Measurements from ENCODE around the gene HES1.
"Not testable (repeated sequence)": the region's sequence is repeated elsewhere in the genome, so short reads cannot be mapped to it uniquely, and the experiment has no call there.

Gene HES1, protein sequence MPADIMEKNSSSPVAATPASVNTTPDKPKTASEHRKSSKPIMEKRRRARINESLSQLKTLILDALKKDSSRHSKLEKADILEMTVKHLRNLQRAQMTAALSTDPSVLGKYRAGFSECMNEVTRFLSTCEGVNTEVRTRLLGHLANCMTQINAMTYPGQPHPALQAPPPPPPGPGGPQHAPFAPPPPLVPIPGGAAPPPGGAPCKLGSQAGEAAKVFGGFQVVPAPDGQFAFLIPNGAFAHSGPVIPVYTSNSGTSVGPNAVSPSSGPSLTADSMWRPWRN

DNA sequence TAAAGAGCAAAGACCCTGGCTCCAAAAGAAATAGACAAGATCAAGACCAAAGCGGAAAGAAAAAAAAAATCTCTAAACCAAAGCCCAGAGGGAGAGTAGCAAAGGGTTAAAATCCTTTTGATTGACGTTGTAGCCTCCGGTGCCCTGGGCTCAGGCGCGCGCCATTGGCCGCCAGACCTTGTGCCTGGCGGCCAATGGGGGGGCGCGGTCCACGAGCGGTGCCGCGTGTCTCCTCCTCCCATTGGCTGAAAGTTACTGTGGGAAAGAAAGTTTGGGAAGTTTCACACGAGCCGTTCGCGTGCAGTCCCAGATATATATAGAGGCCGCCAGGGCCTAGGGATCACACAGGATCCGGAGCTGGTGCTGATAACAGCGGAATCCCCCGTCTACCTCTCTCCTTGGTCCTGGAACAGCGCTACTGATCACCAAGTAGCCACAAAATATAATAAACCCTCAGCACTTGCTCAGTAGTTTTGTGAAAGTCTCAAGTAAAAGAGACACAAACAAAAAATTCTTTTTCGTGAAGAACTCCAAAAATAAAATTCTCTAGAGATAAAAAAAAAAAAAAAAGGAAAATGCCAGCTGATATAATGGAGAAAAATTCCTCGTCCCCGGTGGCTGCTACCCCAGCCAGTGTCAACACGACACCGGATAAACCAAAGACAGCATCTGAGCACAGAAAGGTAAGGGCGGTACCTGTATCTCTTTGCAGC lies at the start of gene HES1:
HES1 (plus strand) TSS at position 343 of the 713 bp plus-strand sequence; CDS start at position 576, 233 bp downstream.
- peak; percentile 88 for DNase-seq

- DNase-seq, result no peak
Observed at GRCh38 chr3:194086388-194087075, 49.4 kb upstream of the HES1 start.

GRCh38 chr3:194087280-194087679 lies 48.7 kb upstream of the HES1 start:
- DNase-seq, result no peak

DNA sequence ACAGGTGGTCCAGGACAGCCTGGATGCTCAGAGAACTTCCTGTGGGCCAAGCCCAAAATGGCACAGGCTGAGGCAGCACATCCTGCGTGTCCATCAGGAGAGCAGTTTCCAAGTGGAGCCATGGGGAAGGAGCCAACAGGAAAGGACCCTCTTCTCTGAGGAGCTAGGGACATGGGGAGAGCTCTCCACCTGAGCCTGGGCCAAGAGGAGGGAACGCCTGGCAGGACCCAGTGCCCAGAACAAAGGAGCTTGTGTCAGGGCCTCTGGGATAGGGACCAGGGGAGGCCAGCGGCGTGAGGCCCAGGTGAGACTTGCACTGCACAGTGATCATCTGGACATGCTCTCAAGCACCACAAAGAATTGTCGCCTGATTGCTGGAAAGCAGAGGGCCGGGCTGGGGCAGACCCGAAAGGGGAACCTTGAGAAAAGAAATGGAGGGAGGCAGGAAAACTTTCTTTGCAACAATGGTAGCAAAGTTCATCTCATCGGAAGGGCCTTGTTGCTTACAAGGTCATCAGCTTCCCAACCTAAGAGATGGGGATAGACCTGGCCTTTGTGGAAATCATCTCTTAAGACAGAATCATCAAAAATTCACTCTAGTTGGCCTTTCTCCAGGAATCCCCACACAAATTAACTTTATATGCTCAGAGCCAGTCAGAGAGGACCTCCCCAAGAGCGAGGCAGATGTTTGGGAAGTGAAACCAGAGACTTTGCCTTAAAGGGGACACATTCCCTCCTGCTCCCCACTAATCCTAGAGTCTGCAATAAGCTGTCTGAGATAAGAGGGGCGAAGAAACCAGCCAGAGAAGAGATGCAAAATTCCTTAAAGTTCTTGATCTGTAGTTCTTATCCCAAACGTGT lies 47.7 kb upstream of the HES1 start:
- DNase-seq, result no peak

DNA sequence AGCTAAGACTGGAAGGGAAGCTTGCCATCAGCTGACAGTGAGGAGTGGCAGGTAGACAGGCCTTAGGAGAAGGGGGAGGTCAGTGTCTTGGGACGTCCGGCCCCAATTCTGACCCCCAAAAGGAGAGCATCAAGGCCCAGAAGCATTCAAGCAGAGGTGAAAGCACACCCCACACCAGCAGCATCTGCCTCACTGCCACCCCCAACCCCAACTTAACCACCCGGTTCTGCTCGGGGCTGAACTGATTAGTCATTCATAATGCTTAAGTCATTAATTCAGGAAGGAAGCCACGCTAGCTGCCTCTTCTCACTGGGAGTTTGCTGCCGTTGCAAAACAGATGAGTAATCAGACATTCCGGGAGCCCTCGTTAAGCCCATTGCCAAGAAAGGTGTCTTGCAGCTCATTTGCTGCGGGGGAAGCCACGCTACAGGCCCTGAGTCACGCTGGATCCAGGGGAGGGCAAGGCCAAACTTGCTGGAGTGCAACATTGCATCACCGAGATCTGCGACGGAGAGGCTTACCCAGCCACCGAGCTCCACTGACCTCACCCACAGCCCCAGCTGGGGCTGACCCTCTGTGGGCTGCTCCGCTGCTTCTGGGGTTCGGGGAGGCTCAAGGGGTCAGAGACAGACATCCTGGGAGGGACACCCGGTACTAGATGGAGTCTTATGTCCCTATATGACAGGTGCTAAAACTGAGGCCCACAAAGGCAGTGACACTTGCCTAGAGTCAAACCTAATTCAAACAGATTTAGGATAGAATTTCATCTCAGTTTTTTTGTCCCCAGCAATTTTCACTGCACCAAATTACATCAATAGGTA lies 46.4 kb upstream of the HES1 start:
- DNase-seq, result peak; percentile 80

GRCh38 chr3:194090178-194090555 lies 45.8 kb upstream of the HES1 start:
- DNase-seq, result not testable (repeated sequence)

- no peak for DNase-seq
Observed at GRCh38 chr3:194090716-194091115, 45.2 kb upstream of the HES1 start.

GRCh38 chr3:194091141-194091540 lies 44.8 kb upstream of the HES1 start:
- DNase-seq, result peak; percentile 48

GRCh38 chr3:194091897-194092296 lies 44.1 kb upstream of the HES1 start:
- DNase-seq, result not testable (repeated sequence)

DNA sequence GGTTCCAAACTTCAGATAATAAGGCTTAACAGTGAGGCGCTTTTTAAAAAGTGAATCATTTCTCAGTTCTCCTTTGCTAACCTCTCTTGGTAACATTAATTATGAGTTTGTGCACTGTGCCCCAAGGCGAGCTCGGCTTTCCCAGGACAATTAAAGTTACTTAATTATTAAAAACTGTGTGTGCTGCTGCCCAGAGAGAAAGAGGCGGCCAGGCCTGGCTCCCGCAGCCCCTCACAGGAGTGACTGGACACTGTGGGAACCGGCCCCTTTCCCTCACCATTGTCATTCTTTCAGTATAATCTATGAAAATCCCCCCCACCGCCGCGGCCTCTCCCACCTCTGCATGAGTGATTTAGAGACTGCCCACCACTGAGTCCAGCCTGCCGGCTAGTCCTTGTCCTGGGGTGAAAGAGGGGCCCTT lies 43.1 kb upstream of the HES1 start:
- DNase-seq, result no peak

DNA sequence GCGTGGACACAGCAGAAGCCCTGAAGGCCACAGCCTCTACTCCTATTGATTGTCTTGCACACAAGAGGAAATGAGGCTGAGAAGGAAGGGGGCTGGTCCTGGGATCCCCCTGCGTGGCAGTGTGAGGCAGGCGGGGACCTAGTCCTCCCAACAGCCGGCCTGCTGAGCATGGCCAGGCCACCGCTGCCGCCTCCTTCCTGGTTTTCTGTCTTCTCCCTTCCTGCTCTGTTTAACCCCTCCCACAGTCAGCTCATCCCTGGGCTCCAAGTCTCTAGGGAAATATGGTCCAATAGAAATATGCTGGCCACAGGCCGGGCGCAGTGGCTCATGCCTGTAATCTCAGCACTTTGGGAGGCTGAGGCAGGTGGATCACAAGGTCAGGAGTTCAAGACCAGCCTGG lies 42.1 kb upstream of the HES1 start:
- DNase-seq, result no peak

- peak; percentile 98 for DNase-seq
Observed at GRCh38 chr3:194095464-194095863, 40.5 kb upstream of the HES1 start.

DNA sequence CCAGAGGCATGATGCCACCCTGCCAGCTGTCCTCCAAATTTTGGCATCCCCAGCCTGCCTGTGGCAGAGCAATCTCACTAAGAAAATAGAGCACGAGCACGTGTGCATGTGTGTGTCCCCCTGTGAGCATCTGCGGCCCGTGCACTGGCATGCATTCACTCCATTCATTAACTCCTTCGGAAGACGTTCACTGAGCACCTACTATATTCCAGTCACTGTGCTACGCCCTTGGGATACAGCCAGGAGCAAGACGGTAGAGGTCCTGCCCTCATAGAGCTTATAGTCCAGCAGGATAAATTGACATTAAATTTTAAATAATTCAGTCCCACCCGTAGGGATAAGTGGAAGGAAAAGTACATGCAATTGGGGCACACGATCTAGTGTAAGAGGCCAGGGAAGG lies 40.0 kb upstream of the HES1 start:
- DNase-seq, result no peak

DNA sequence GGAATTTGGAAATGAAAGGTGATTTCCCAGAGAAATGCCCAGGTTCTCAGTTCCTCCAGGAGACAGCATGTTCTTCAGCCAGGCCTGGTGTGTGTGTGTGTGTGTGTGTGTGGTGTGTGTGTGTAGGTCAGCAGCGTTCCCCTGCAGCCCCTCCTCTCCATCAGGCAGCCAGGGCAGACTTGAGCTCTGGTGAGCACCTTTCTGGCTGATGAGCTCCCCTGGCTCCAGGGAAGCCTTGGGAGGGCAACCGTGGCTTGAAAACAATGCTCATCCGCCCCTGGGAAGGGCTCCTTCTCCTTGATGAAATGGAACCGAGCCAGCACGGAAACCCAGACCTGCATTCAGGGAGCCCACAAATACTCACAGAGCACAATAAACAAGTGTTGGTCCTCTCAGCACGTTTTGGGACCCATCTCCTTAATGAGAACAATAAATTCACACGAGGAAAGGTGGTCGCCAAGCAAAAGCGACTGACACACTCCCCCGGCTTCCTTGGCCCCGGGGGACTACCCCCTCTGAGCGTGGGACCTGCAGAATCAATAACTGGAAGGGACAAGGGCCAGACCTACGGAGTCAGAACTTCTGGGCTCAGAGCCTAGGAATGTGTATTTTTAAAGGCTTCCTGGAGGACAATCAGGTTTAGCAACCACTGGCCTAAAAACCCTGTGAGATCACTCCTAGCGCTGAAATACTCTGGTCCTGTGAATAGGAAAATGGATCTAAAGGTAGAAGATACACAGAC lies 38.6 kb upstream of the HES1 start:
- no peak for DNase-seq

GRCh38 chr3:194098081-194098842 lies 37.7 kb upstream of the HES1 start:
- DNase-seq, result no peak

GRCh38 chr3:194098843-194099183 lies 37.1 kb upstream of the HES1 start:
- DNase-seq, result no peak

GRCh38 chr3:194099215-194099614 lies 36.7 kb upstream of the HES1 start:
- DNase-seq, result no peak

- no peak for DNase-seq
Observed at GRCh38 chr3:194100856-194101390, 35.0 kb upstream of the HES1 start.

DNA sequence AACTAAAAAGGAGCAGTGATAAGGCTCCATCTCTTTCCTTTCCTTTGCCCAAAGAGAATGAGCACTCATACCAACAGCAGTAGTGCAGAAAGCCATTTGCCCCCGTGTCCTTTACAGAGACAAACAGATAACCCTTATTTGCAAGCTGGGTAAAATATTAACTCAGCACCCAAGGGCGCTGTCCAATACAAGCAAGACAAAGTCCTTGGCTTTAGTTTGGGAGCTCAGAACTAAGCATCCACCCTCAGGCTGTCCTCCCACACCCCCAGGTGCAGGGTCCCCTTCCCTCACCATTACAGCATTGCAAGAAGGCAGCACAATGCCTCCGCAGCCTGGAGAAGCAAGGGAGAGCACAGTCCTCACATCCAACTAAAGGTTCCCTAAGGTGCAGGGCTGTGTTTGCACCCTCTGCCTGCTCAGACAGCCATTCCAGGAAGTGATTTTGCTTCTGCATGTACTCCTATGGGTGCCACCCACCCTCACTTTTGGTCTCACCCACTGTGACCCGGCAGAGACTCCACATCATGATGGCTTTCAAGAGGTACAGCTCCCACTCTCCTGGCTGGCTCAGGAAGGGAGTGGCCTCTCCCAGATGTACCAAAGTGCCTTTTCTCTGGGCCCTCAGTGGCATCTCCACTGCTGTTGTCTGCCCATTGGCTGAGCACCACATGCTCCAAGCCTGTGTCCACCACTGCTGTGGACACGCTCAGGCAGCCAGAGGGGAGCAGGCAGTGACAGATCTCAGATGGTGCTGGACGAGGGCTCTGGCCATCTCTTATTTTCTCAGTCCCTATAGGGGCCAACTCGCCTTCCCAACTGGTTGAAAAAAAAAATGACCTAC lies 34.1 kb upstream of the HES1 start:
- DNase-seq, result no peak

Measured in NCI-H2171 treated with DMSO at 0.1 percent for 48 hours (cell line).